OCI-LY3 (cell line): Measurements from ENCODE around the gene COMMD8.

Source experiments
- EZH2phosphoT487 ChIP-seq: fragments of 200-600 bp; shearing (Covaris generic); IDR thresholded peaks from 2 replicates; pipeline ENCODE4 v1.6.1; 2018; ENCODE audit warnings: antibody characterized with exemption, mixed run types, low read depth
- TF ChIP-seq, protein P1 (sequence below): fragments of 200-600, 300-600 bp; sonication (generic); IDR thresholded peaks from 2 replicates; pipeline ENCODE4 v1.5.1; 2014; ENCODE audit warnings: antibody characterized with exemption, low read length, low read depth

DNA sequence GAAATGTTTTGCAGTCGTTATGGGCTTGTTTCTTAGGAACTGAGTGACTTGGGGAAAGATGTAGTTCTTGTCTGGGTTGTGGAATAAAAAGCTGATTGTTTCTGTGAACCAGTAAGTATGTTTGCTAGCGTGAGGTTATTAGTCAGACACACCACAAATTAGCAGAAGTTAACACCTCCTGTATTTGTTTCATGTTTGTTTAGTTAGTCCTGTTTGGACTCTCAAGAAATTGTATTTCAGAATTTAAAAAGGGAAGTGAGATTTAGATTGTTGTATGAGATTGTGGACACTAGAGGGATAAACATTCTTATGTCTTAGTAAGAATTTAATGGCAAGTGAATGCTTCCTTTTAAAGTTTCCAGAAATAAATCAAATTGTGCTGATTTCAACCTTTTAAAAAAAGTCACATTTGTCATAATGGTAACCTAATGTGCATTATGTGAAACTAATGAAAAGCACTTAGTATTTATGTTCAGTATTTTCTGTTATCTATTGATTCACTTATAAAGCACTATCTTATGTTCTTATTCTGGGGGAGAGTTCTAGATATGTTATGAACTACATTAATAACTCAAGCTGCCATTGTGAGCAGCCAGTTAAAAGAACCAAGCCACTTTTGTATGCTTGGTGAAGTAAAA lies 47.1 kb upstream of the COMMD8 start:
- TF ChIP-seq, protein P1, sequence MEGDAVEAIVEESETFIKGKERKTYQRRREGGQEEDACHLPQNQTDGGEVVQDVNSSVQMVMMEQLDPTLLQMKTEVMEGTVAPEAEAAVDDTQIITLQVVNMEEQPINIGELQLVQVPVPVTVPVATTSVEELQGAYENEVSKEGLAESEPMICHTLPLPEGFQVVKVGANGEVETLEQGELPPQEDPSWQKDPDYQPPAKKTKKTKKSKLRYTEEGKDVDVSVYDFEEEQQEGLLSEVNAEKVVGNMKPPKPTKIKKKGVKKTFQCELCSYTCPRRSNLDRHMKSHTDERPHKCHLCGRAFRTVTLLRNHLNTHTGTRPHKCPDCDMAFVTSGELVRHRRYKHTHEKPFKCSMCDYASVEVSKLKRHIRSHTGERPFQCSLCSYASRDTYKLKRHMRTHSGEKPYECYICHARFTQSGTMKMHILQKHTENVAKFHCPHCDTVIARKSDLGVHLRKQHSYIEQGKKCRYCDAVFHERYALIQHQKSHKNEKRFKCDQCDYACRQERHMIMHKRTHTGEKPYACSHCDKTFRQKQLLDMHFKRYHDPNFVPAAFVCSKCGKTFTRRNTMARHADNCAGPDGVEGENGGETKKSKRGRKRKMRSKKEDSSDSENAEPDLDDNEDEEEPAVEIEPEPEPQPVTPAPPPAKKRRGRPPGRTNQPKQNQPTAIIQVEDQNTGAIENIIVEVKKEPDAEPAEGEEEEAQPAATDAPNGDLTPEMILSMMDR, result peak; percentile 22; the same call in 1 of the 2 replicates
- TF ChIP-seq EZH2phosphoT487, result no peak
